ENCODE data around the gene ZNF800.
"Not testable (repeated sequence)": the region's sequence is repeated elsewhere in the genome, so short reads cannot be mapped to it uniquely, and the experiment has no call there.

Gene ZNF800, protein sequence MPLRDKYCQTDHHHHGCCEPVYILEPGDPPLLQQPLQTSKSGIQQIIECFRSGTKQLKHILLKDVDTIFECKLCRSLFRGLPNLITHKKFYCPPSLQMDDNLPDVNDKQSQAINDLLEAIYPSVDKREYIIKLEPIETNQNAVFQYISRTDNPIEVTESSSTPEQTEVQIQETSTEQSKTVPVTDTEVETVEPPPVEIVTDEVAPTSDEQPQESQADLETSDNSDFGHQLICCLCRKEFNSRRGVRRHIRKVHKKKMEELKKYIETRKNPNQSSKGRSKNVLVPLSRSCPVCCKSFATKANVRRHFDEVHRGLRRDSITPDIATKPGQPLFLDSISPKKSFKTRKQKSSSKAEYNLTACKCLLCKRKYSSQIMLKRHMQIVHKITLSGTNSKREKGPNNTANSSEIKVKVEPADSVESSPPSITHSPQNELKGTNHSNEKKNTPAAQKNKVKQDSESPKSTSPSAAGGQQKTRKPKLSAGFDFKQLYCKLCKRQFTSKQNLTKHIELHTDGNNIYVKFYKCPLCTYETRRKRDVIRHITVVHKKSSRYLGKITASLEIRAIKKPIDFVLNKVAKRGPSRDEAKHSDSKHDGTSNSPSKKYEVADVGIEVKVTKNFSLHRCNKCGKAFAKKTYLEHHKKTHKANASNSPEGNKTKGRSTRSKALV

GRCh38 chr7:127392566-127393367, at the start of gene ZNF800:
TSS of gene ZNF800 (minus strand) at chr7:127392708. CDS start at chr7:127391557, 1,151 bp downstream.
- Mint-ChIP-seq H3K4me1 (peaks cover 42% of the 10 kb centered on the region), H3K9me3 (no peaks in the 10 kb centered on the region), H3K36me3 (peaks cover 57% of the 10 kb centered on the region), H3K27ac (peak within 1 kb of the TSS; percentile 97), H3K4me3 (peak within 1 kb of the TSS; percentile 91)
- ATAC-seq: peak; percentile 86
- peak; percentile 78 to 93 for DNase-seq (ENCODE audit: low spot score in 2 of 2)

- no peaks in the 10 kb centered on the region for H3K9me3 Mint-ChIP-seq
These were observed 47.7 kb upstream of the ZNF800 start for GRCh38 chr7:127440206-127440605.

GRCh38 chr7:127438836-127439235, 46.3 kb upstream of the ZNF800 start:
- H3K36me3 Mint-ChIP-seq: no peaks in the 10 kb centered on the region

More at GRCh38 chr7:127440206-127440605, 47.7 kb upstream of the ZNF800 start:
- Mint-ChIP-seq H3K36me3 (no peaks in the 10 kb centered on the region), H3K4me1 (no peaks in the 10 kb centered on the region), H3K4me3 (no peak overlapping the region), H3K27ac (no peak overlapping the region)
- DNase-seq (ENCODE audit: low spot score in 2 of 2) (no peak), ATAC-seq (no peak)

DNA sequence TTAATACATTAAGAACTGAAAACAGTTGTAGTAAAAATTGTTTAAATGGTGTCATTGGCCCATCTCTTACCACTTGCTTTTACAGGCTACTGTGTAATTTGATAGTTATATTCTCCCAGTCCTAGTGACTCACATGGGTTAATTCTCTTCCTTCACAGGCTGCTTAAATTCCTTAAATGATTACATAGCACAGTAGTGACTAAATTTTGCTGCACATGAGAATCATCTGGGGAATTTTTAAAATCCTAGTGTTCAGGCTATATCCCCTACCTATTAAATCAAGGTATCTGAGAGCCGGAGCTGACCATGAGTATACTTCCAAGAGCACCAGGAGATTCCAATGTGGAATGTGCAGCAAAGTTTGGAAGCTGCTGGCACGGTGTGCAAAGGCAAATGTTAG, 45.3 kb upstream of the ZNF800 start:
- Mint-ChIP-seq H3K9me3 (no peaks in the 10 kb centered on the region), H3K4me1 (no peaks in the 10 kb centered on the region)
- ATAC-seq: no peak

More at GRCh38 chr7:127438836-127439235, 46.3 kb upstream of the ZNF800 start:
- Mint-ChIP-seq H3K4me1 (no peaks in the 10 kb centered on the region), H3K27ac (no peak overlapping the region), H3K9me3 (no peaks in the 10 kb centered on the region), H3K4me3 (no peak overlapping the region)
- ATAC-seq (no peak), DNase-seq (ENCODE audit: low spot score in 2 of 2) (no peak)

DNA sequence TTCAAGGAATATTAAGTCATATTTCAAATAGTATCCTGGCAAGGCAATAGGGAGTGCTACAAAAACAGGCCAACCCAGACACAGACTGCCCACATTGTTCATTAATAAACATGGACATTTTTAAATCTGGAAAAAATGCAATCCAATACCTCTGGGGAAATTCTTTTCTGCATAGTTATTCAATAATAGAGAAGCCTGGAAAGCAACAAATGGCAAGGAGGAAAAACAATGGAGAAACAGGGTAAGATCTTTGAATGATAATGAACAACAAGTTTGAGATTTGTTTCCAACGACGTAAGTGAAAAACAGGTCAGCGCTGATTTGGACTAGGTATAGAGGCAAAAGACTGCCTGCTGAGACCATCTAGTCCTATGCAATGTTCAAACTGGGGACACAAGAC, 44.7 kb upstream of the ZNF800 start:
- Mint-ChIP-seq H3K4me3 (no peak overlapping the region), H3K9me3 (no peaks in the 10 kb centered on the region), H3K4me1 (no peaks in the 10 kb centered on the region), H3K36me3 (no peaks in the 10 kb centered on the region), H3K27ac (no peak overlapping the region)
- ATAC-seq (no peak), DNase-seq (ENCODE audit: low spot score in 2 of 2) (no peak)

More for the DNA sequence above, 45.3 kb upstream of the ZNF800 start:
- H3K27ac Mint-ChIP-seq: no peak overlapping the region
- no peaks in the 10 kb centered on the region for H3K36me3 Mint-ChIP-seq
- H3K4me3 Mint-ChIP-seq: no peak overlapping the region
- no peak for DNase-seq (ENCODE audit: low spot score in 2 of 2)

DNA sequence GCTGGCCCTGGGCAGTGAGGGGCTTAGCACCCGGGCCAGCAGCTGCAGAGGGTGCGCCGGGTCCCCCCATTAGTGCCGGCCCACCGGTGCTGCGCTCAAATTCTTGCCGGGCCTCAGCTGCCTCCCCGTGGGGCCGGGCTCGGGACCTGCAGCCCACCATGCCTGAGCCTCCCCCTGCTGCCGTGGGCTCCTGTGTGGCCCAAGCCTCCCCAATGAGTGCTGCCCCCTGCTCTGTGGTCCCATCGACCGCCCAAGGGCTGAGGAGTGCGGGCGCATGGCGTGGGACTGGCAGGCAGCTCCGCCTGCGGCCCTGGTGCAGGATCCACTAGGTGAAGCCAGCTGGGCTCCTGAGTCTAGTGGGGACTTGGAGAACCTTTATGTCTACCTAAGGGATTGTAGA, 36.8 kb upstream of the ZNF800 start:
- ATAC-seq, H3K9me3 Mint-ChIP-seq, H3K4me3 Mint-ChIP-seq: not testable (repeated sequence)

GRCh38 chr7:127419196-127419595, 26.7 kb upstream of the ZNF800 start:
- Mint-ChIP-seq H3K36me3 (peaks cover 6% of the 10 kb centered on the region), H3K4me1 (peaks cover 17% of the 10 kb centered on the region), H3K4me3 (no peak overlapping the region), H3K9me3 (no peaks in the 10 kb centered on the region), H3K27ac (no peak overlapping the region)
- no peak for ATAC-seq
- DNase-seq (ENCODE audit: low spot score in 2 of 2): no peak

More for the DNA sequence above, 36.8 kb upstream of the ZNF800 start:
- not testable (repeated sequence) for H3K27ac Mint-ChIP-seq; DNase-seq (ENCODE audit: low spot score in 2 of 2); H3K36me3 Mint-ChIP-seq; H3K4me1 Mint-ChIP-seq

DNA sequence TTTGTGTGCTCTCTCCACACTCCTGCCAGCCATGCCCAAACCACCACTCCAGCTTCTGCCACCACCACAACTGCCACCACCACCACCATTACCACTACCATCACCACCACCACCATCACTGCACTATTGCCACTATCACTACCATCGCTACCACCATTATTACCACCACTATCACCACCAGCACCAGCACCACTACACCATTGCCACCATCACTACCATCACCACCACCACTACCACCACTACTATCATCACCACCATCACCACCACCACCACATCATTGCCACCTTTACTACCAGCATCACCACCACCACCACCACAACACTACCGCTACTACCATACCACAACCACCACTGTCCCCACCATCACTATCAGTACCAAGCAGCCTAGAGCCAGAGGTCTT, 26.0 kb upstream of the ZNF800 start:
- H3K36me3 Mint-ChIP-seq: peaks cover 6% of the 10 kb centered on the region
- peaks cover 25% of the 10 kb centered on the region for H3K4me1 Mint-ChIP-seq

DNA sequence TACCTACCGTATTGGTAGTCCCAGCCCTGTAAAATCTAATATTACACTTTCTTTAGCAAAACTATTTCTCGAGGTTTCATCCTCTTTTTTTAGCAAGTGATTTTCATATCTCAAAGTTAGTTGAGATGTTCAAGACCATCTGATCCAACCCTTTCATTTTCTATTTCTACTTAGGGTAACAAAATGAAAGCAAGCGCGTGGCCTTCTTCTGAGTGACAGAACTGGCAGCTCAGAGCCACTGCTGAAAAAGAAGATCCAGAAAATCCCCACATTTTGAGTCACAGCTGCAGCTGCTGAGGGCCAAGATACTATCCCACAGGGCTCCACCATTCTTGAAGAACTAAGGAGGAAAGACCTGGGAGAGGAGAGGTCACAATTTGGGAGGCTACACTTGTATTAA, 24.8 kb upstream of the ZNF800 start:
- Mint-ChIP-seq H3K4me1 (peaks cover 30% of the 10 kb centered on the region), H3K36me3 (peaks cover 6% of the 10 kb centered on the region), H3K4me3 (no peak overlapping the region), H3K9me3 (no peaks in the 10 kb centered on the region), H3K27ac (no peak overlapping the region)
- DNase-seq (ENCODE audit: low spot score in 2 of 2) (no peak), ATAC-seq (peak; percentile 36)

More for the DNA sequence above, 26.0 kb upstream of the ZNF800 start:
- H3K9me3 Mint-ChIP-seq: no peaks in the 10 kb centered on the region
- ATAC-seq (no peak), DNase-seq (ENCODE audit: low spot score in 2 of 2) (no peak)
- no peak overlapping the region for H3K27ac Mint-ChIP-seq
- no peak overlapping the region for H3K4me3 Mint-ChIP-seq

DNA sequence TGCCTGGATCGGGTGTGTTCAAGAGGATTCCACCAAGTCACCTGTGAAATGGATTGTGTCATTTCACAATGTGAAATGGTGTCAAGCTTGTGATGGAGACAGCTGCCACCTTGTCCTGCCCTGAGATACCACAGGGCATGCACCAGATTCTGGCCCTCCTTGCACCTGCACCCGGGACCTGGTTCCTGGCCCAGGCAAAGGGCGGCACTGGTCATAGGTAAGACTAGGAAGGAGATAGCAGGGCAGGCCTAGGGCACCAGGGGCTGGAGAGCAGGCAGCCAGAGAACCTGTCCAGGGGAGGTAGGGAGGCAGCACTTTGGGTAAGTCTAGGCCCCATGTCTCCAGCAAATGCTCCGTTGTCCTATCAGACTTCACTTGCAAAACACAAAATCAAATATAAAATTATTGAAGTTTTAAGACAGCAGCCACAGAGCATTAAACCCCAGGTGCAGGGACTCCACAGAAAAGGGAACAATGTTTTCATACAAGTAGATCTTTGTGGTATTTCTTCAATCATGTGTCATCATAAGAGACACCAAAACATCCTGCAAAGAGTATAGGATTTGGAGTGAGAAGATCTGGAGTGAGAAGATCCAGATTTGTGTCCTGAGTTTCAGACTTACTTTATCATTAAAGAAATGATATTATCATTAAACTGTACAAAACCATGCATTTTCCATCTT, 22.7 kb upstream of the ZNF800 start:
- no peaks in the 10 kb centered on the region for H3K9me3 Mint-ChIP-seq
- no peak overlapping the region for H3K27ac Mint-ChIP-seq
- no peak overlapping the region for H3K4me3 Mint-ChIP-seq
- DNase-seq (ENCODE audit: low spot score in 2 of 2) (no peak), ATAC-seq (no peak)
- peaks cover 6% of the 10 kb centered on the region for H3K36me3 Mint-ChIP-seq
- peaks cover 30% of the 10 kb centered on the region for H3K4me1 Mint-ChIP-seq

DNA sequence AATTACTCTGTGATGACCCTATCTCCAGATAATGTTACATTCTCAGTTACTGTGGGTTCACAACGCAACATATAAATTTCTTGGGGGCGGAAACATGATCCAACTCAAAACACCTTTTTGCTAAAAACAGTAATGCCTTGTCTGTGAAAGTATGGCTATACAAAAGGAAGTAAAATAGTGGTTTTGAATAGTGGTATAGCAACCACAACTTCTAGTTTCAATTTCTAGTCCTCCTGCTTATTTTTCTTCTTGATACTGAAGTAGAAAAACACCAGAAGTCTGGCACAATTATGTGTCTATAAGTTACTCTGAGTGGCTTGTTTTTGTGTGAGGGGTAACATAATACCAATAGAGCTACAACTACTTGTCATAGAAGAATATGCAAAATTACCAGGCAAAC, 21.5 kb upstream of the ZNF800 start:
- ATAC-seq: peak; percentile 85
- peak overlapping the region; percentile 12 for H3K27ac Mint-ChIP-seq
- no peaks in the 10 kb centered on the region for H3K9me3 Mint-ChIP-seq
- no peak overlapping the region for H3K4me3 Mint-ChIP-seq
- H3K36me3 Mint-ChIP-seq: peaks cover 6% of the 10 kb centered on the region
- H3K4me1 Mint-ChIP-seq: peaks cover 30% of the 10 kb centered on the region
- no peak for DNase-seq (ENCODE audit: low spot score in 2 of 2)

DNA sequence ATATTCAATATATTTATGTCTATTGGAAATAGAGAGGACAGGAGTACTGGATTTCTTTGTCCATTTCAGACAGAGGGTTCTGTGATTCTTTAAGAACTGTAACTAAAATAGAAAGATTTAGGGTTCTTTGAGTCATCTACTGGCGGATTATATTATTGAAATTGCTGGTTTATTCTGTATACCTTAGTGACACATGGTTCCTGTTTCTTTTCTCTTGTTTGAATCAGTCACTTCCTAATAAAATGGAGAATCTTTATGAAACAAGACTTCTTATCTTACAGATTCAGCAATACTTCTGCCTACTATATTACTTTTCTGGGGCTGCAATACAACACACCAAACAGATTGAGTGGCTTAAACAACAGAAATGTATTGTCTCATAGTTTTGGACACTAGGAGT, 20.8 kb upstream of the ZNF800 start:
- ATAC-seq (no peak), DNase-seq (ENCODE audit: low spot score in 2 of 2) (no peak)
- peaks cover 1% of the 10 kb centered on the region for H3K36me3 Mint-ChIP-seq
- H3K4me1 Mint-ChIP-seq: peaks cover 26% of the 10 kb centered on the region
- no peaks in the 10 kb centered on the region for H3K9me3 Mint-ChIP-seq
- H3K27ac Mint-ChIP-seq: peak overlapping the region; percentile 12
- no peak overlapping the region for H3K4me3 Mint-ChIP-seq

- Mint-ChIP-seq H3K9me3 (no peaks in the 10 kb centered on the region), H3K36me3 (no peaks in the 10 kb centered on the region), H3K4me3 (no peak overlapping the region), H3K4me1 (peaks cover 24% of the 10 kb centered on the region), H3K27ac (no peak overlapping the region)
- DNase-seq (ENCODE audit: low spot score in 2 of 2): no peak
- no peak for ATAC-seq
These were observed 18.7 kb upstream of the ZNF800 start for GRCh38 chr7:127411176-127411575.

DNA sequence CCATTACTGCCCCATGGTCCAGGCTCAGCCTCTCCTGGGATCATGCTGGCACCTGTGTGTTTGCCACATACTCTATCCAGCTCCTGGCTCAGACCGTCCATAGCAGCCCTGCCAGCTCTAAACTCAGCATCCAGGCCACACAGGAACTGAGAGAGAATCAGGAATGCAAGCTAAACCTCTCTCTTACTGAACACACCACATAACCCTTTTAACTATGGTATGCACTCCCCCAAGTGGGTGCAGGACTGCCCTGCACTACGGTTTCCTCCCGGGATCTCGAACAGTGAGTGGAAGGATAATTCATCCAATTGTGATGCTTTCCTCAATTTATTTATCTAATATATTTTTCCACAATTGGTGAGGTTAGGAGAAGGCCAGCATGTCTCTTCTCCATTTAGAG, 17.1 kb upstream of the ZNF800 start:
- Mint-ChIP-seq H3K27ac (no peak overlapping the region), H3K4me3 (no peak overlapping the region), H3K36me3 (no peaks in the 10 kb centered on the region), H3K9me3 (no peaks in the 10 kb centered on the region), H3K4me1 (peaks cover 18% of the 10 kb centered on the region)
- DNase-seq (ENCODE audit: low spot score in 2 of 2) (no peak), ATAC-seq (no peak)

All from stimulated activated effector memory CD8-positive, alpha-beta T cell treated with anti-CD3 and anti-CD28 coated beads, Interleukin-12 subunit alpha, Interleukin-12 subunit beta, amount 100 ng/mL, for 72 hours (primary cell).